Erythroblast (primary cell): Measurements from ENCODE around the gene IAH1.
"Not testable (repeated sequence)": the region's sequence is repeated elsewhere in the genome, so short reads cannot be mapped to it uniquely, and the experiment has no call there.

ENCODE experiments used
- DNase-seq, 2 experiments: peaks; one replicate each; lab custom pipeline; 2025; lab: John Stamatoyannopoulos, UW
- GATA1 ChIP-seq: IDR thresholded peaks from 2 replicates; pipeline ENCODE4 v1.6.1; 2011; ENCODE audit warnings: low read depth, mild to moderate bottlenecking, control low read depth, low read length, moderate library complexity
- POLR2A ChIP-seq: IDR thresholded peaks from 2 replicates; pipeline ENCODE4 v1.6.1; 2011; ENCODE audit warnings: mild to moderate bottlenecking, low read length

Gene IAH1

GRCh38 chr2:9484533-9484932 is 10.2 kb downstream of the IAH1 start:
- TF ChIP-seq GATA1: no peak
- TF ChIP-seq POLR2A: no peak
- no peak for DNase-seq

- no peak for TF ChIP-seq GATA1
- TF ChIP-seq POLR2A: no peak
- DNase-seq: no peak
These were observed 14.5 kb downstream of the IAH1 start for GRCh38 chr2:9488583-9489547.

GRCh38 chr2:9490789-9491188 is 16.4 kb downstream of the IAH1 start:
- TF ChIP-seq GATA1 (no peak), POLR2A (no peak)

GRCh38 chr2:9492927-9493326 is 18.6 kb downstream of the IAH1 start:
- no peak for TF ChIP-seq POLR2A
- TF ChIP-seq GATA1: no peak
- no peak for DNase-seq

More at GRCh38 chr2:9490789-9491188, 16.4 kb downstream of the IAH1 start:
- no peak for DNase-seq

- TF ChIP-seq GATA1 (no peak), POLR2A (no peak)
- no peak for DNase-seq
These were observed 19.1 kb downstream of the IAH1 start for GRCh38 chr2:9493478-9493877.

GRCh38 chr2:9494081-9494480 is 19.7 kb downstream of the IAH1 start:
- no peak for DNase-seq
- no peak for TF ChIP-seq GATA1
- TF ChIP-seq POLR2A: no peak

GRCh38 chr2:9497017-9497416 is 22.7 kb downstream of the IAH1 start:
- TF ChIP-seq POLR2A (no peak), GATA1 (no peak)
- DNase-seq: peak in 1 of 2 experiments; percentile 16

GRCh38 chr2:9498210-9498609 is 23.9 kb downstream of the IAH1 start:
- no peak for DNase-seq
- TF ChIP-seq POLR2A: no peak
- TF ChIP-seq GATA1: no peak

GRCh38 chr2:9508931-9509330 is 34.6 kb downstream of the IAH1 start:
- TF ChIP-seq GATA1 (no peak), POLR2A (no peak)
- DNase-seq: no peak

- not testable (repeated sequence) for DNase-seq
These were observed 39.6 kb downstream of the IAH1 start for GRCh38 chr2:9513946-9514345.

GRCh38 chr2:9517118-9517782 is 42.9 kb downstream of the IAH1 start:
- peak in 1 of 2 experiments; percentile 38 for DNase-seq
- TF ChIP-seq POLR2A (no peak), GATA1 (no peak)

GRCh38 chr2:9518163-9518562 is 43.8 kb downstream of the IAH1 start:
- TF ChIP-seq GATA1 (no peak), POLR2A (no peak)
- no peak for DNase-seq

- no peak for TF ChIP-seq GATA1
- DNase-seq: no peak
These were observed 44.4 kb downstream of the IAH1 start for GRCh38 chr2:9518780-9519179.

GRCh38 chr2:9519250-9519649 is 44.9 kb downstream of the IAH1 start:
- DNase-seq: no peak
- no peak for TF ChIP-seq GATA1
- no peak for TF ChIP-seq POLR2A
